MM.1S (cell line): ENCODE measurements around the gene MAP3K3.

ENCODE experiments used
- CTCF ChIP-seq: fragments of 300-600 bp; sonication (generic); IDR thresholded peaks from 2 replicates; pipeline ENCODE4 v1.5.1; 2016; ENCODE audit warnings: antibody characterized with exemption, low read length, mixed read lengths
- EZH2 ChIP-seq: fragments of 300-600 bp; sonication (generic); optimal IDR thresholded peaks from 2 replicates; pipeline ENCODE3; 2017; ENCODE audit warnings: low read depth, mild to moderate bottlenecking, antibody characterized with exemption, low read length, mixed read lengths
- EZH2phosphoT487 ChIP-seq: fragments of 300-600 bp; sonication (generic); IDR thresholded peaks from 2 replicates; pipeline ENCODE4 v1.6.1; 2018; ENCODE audit warnings: antibody characterized with exemption, low read length

GRCh38 chr17:63705657-63706056 is 83.4 kb downstream of the MAP3K3 start:
- TF ChIP-seq EZH2 (no peak), EZH2phosphoT487 (no peak), CTCF (no peak)
